NCI-H345 treated with DMSO at 0.1 percent for 48 hours (cell line): Measurements from ENCODE around the gene ASIC2.

Experiments
- DNase-seq: peaks from one replicate; lab custom pipeline; 2025; ENCODE audit not compliant: unreplicated experiment; lab: John Stamatoyannopoulos, UW

Gene ASIC2

DNA sequence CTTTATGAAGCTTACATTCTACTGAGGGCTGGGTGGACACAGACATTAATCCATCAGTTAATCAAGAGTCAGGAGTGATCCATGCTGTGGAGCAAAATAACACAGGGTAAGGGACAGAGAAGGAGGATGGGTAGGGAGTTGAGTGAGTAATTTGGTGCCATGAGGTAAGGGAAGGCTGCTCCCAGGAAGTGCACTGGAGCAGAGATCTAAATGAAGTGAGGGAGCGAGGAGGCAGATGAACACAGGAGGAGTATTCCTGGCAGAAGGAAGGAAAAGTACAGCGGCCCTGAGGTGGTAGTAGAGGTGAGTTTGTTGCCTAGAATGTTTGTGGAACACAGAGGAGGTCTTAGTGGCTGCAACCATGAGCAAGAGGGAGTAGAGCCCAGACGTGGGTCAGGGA, 34.8 kb downstream of the ASIC2 start:
- DNase-seq, result no peak

DNA sequence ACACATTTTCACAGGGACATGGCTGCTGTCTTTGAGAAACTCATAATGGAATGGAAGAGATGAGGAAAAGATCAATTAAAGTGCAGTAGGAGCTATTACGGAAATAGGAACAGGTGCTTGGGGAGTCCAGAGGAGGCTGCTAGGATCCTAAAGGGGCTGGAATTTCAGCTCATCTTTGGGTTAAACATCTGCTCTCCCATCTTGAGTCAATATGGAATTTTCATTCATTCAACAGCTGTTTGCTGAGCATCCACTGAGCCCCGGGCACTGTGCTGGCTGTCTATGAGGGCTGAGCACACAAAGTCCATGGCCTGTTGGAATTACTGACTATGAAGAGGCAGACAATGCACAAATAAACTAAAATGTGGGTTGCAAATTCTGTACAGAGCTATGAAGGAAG, 47.9 kb downstream of the ASIC2 start:
- DNase-seq, result no peak

DNA sequence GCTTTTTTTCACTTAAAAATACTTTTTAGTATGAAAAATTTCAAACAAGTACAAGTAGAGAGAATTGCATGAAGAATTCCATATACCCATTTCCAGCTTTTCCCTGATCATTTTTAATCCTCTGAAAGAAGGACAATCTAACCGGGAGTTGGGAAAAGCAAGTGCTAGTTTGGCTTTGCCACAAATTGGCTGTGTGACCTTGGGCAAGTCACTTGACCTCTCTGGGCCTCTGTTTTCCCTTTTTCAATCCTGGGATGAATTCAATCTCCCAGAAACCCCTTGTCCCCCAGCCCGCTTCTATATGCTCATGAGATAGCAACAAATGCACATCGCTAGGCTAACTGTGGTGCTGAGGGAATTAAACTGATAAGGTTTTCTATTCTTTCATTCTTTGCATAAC, 49.4 kb downstream of the ASIC2 start:
- no peak for DNase-seq

DNA sequence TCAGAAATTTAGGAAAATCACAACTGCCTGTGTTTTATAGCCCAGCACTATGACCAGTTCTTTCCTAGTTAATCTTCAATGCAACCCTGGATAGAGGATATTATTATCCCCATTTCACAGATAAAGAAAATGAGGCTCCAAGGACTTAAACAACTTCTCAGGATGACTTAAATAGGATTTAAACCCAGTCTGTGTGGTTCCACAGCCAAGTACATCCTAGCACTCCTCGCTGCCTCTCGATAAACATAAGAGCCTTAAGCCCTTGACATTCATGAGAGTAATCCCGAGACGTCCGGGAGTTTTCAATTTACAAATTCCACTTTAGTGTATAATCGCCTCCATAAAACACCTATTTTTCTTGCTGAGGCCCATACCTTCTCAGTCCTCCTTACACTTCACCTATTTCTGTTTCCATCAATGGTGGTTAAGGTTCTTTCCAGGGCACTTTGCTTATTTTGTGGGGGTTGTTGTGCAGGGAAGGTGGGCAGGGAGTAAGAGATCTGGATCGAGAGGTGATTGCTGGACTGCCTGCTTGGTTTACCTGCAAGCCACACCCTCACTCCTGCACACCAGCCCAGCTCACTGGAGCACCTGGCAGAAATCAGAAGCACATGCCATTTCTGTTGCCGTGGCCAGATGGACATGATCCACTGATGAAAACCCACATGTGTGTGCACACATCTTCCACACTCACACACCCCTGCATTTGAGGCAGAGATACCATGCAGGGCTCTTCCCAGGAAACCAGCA, 50.5 kb downstream of the ASIC2 start:
- no peak for DNase-seq

- no peak for DNase-seq
These were observed 51.7 kb downstream of the ASIC2 start for GRCh38 chr17:33241390-33241789.

GRCh38 chr17:33240362-33240761, 52.7 kb downstream of the ASIC2 start:
- peak; percentile 15 for DNase-seq

GRCh38 chr17:33239702-33240101, 53.4 kb downstream of the ASIC2 start:
- no peak for DNase-seq

- DNase-seq, result no peak
These were observed 58.0 kb downstream of the ASIC2 start for GRCh38 chr17:33234930-33235685.

DNA sequence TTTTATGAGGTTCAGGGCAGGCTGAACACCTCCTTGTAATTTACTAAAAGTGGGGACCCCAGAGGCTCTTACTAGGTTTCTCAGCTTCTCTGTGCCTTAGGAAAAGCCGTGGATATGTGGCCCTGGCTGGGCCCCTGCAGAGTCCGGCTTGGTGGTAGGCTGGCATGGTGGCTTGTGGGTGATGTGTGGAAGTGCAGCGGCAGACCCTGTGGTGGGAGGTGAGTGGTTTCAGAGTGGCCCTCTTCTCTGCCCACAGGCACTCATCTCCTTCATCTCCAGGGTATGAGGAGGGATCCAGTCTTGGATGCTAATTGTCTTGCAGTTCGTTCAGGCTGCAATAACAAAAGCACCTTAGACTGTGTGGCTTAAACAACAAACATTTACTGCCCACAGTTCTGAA, 58.9 kb downstream of the ASIC2 start:
- DNase-seq, result no peak

- no peak for DNase-seq
These were observed 59.3 kb downstream of the ASIC2 start for GRCh38 chr17:33233811-33234177.

DNA sequence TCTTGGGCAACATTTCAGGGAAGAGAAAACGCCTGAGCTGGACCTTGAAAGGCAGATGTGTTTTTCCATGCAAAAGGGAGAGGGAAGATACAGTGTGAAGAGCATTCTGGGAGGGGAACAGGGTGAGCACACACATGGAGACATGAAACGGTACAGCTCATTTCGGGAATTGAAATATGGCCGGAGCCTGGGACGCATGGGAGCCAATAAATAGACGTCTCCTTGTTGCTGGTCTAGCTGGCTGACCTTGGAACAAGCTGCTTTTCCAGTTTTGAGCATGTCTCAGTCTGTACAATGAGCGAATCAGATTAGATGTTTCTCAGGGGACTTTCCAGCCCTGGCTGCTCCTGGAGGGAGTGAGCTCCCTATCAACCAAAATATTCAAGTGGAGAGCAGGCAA, 63.6 kb downstream of the ASIC2 start:
- no peak for DNase-seq

DNA sequence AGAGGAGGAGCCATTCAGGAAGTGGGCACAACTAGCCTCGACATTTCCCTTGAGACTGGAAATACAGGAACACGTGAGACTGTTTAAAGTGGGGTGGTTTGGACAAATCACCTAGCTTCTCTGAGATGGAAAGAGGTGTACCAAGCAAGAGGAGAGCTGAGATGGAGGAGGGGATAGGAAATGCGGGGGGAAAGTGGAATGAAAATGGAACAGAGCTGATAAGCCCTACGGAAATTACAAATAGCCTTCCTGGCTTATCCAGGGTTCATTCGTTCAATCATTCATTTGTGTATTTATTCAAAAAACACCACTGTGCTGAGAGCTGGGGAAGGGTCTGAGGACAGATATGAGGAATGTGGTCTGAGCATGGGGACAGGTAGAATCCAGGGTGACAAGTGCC, 64.1 kb downstream of the ASIC2 start:
- no peak for DNase-seq

- no peak for DNase-seq
These were observed 64.5 kb downstream of the ASIC2 start for GRCh38 chr17:33228548-33228947.

GRCh38 chr17:33227911-33228310, 65.2 kb downstream of the ASIC2 start:
- DNase-seq, result no peak

DNA sequence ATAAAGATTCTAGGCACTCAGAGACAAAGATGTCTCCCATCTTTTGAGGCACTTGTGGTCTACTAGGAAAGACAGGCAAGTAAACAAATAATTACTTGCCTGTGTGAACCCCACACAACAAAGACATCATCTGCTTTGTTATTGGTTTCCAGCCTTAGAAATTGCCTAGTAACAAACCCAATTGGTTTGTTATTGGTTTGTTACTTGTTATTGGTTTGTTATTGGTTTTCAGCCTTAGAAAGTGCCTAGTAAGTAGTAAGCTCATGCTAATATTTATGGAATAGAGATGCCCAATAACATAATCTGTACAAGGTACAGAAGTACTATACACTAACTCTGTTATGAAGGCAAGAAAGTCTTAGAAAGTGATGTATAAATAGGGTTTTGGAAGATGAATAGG, 67.1 kb downstream of the ASIC2 start:
- DNase-seq, result no peak

GRCh38 chr17:33225509-33225908, 67.6 kb downstream of the ASIC2 start:
- DNase-seq, result no peak

DNA sequence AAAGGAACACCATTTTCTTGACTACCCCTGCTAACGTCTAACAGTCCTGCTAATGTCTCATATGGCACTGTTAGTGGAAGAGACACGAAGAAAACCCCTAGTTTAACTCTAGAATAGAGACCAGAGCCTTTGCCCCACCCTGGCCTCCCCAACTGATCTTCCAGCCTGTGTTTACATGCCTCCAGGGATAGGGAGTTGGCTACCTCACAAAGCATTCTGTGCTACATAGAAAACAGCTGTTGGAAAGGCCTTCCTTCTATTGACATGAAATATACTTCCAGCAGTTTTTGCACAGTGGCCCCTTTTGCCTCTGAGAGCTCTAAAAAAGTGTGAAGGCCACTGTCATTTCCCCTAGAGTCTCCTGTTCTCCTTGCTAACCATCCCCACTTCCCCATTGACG, 73.1 kb downstream of the ASIC2 start:
- no peak for DNase-seq

DNA sequence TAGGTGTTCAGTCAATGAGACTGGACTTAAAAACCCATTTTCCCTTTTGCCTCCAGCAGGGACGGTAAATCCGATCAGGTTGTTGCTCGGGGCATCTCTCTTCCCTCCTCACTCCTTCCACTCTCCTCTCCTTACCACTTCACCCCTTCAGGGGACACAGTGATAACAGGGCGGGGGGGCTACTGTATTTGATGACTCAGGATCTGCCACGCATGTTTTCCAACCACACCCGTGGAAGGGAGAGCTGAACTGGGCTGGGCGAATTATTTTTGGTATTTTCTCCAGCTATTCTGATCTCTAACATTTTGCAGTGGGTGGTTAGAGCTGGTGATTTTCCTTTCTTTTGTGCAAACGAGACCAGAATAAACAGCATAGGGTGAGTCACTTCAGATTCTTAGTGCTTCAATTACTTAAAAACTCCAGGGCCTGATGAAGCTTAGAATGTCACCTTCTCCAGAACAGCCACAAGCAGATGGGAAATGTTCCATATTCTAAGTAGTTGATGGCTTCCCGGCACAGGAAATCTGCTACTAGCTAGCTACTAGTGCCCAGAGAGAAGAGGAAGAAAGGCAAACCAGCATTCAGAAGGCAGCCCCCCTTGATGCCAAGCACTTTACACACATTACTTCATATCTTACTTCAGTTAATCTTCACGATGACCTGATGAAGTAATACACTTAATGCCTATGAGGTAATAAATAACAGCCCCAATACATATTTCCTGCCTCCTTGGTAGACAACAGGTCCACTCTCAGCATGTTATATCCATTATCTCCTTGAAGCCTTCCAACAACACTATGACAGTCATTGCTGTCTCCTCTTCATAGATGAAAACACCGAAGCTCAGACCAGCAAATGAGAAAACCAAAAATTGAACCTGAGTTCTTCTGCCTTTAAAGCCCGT, 74.1 kb downstream of the ASIC2 start:
- no peak for DNase-seq

DNA sequence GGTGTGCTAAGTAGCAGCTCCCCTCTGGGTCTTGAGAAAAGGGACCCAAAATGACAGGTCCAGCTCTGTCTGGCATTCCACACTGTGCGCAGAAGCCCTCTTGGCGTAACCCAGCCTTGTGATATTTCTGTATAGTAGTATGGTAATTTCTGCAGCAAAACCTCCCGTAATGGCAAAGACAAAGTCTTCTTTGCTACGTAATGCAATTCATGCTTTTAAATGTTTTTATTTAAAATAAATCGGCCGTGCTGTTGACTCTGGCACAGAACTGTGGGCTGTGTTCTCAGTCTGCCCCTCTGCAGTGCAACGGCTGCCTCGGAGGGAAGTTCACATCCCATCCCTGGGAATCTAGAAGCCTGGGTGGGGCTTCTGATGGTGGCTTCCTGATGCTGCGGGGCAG, 75.2 kb downstream of the ASIC2 start:
- no peak for DNase-seq

DNA sequence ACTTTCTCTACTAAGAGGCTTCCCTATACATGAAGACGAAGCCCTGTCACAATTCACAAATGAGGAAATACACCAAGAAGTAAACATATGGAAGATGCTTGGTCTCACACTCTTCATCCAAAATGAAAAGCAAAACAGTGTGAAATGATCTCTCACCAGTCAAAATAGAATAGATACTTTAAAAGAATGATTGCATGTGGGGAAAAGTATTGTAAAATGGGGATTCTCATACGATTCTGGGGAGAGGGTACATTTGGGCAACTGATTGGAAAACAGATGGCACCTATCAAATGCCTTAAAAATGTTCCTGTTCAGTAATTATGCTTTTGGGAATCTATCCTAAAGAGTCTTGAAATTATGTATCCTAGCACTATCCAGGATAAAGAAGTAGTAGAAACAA, 78.1 kb downstream of the ASIC2 start:
- DNase-seq, result no peak

DNA sequence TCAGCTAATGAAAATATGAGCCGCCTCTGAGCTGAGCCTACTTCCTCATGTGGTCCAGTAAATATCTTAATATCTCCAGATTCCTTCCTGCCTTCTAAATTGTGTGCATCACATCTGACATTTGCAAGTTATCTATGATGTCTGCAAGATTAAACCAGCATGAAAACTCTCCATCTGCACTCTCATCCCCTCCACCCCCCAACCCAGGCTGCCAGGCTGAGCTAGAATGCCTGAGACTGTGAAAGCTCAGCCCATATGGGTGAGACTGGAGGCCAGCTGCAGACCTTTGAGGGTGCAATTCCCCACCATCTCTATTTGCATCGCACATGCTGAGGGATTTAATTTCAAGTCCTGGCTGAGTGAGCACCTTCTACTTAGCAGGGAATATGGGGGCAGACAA, 82.8 kb downstream of the ASIC2 start:
- no peak for DNase-seq

- DNase-seq, result no peak
These were observed 83.4 kb downstream of the ASIC2 start for GRCh38 chr17:33209671-33210070.
